Measurements from ENCODE around the gene NSG2.

Gene NSG2

GRCh38 chr5:174058433-174059122 is 13.1 kb downstream of the NSG2 start:
- no peak for DNase-seq (ENCODE audit: low read depth)
- H3K4me3 ChIP-seq (ENCODE audit: control insufficient read depth, low read depth, low read length), result no peak overlapping the region
- TF ChIP-seq CTCF (conservative IDR thresholded peaks at IDR 0.05; ENCODE audit: control insufficient read depth, insufficient read depth, low read depth, low read length), result no peak

GRCh38 chr5:174059247-174059646 is 13.7 kb downstream of the NSG2 start:
- TF ChIP-seq CTCF (conservative IDR thresholded peaks at IDR 0.05; ENCODE audit: control insufficient read depth, insufficient read depth, low read depth, low read length), result no peak
- no peak for DNase-seq (ENCODE audit: low read depth)
- no peak overlapping the region for H3K4me3 ChIP-seq (ENCODE audit: control insufficient read depth, low read depth, low read length)

- no peak overlapping the region for H3K4me3 ChIP-seq (ENCODE audit: control insufficient read depth, low read depth, low read length)
- no peak for DNase-seq (ENCODE audit: low read depth)
- no peak for TF ChIP-seq CTCF (conservative IDR thresholded peaks at IDR 0.05; ENCODE audit: control insufficient read depth, insufficient read depth, low read depth, low read length)
These were observed 17.7 kb downstream of the NSG2 start for GRCh38 chr5:174063082-174063756.

GRCh38 chr5:174064171-174064570 is 18.7 kb downstream of the NSG2 start:
- DNase-seq (ENCODE audit: low read depth), result no peak
- H3K4me3 ChIP-seq (ENCODE audit: control insufficient read depth, low read depth, low read length), result no peak overlapping the region
- TF ChIP-seq CTCF (conservative IDR thresholded peaks at IDR 0.05; ENCODE audit: control insufficient read depth, insufficient read depth, low read depth, low read length), result no peak

GRCh38 chr5:174065528-174066197 is 20.2 kb downstream of the NSG2 start:
- DNase-seq (ENCODE audit: low read depth), result no peak
- no peak for TF ChIP-seq CTCF (conservative IDR thresholded peaks at IDR 0.05; ENCODE audit: control insufficient read depth, insufficient read depth, low read depth, low read length)
- H3K4me3 ChIP-seq (ENCODE audit: control insufficient read depth, low read depth, low read length), result no peak overlapping the region

- no peak overlapping the region for H3K4me3 ChIP-seq (ENCODE audit: control insufficient read depth, low read depth, low read length)
- no peak for DNase-seq (ENCODE audit: low read depth)
- no peak for TF ChIP-seq CTCF (conservative IDR thresholded peaks at IDR 0.05; ENCODE audit: control insufficient read depth, insufficient read depth, low read depth, low read length)
These were observed 22.0 kb downstream of the NSG2 start for GRCh38 chr5:174067499-174067898.

Data from fibroblast of mammary gland (primary cell).